ENCODE data around the gene IKZF3.

Gene IKZF3

DNA sequence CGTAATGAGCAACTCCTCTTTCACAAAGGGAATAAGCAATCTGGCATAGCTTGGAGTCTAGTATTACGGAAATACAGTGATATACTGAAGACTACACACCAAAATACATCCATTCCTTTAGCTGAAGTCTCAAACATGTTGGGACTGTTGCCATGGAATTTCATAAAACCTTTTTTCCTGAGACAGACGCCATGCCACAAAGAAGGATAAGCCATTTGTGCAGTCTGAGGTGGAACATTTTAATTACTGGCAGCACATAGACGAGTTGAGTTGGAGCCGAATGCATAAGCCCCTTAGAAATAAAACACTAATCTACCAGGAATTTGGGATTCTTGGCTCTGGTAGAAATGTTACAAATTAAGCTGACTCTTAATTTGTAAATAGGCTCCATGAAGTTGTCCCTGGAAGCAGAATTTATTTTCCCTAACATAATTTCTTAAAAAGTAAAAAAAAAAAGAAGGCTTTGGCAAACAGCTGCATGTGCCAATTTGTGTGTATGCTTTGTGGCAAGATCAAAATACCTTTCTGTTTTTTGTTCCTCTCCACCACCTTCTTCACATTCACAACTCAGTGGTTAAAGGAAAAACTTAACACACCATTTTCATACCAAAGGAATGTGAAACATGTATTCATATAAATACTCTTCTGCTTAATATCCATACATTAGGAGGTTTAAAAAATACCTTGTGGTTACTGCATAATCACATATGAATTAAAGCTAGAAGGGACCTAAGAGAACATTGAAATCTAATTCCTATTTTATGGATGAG is 100.9 kb downstream of the IKZF3 start:
- H3F3A ChIP-seq (ENCODE audit: insufficient read depth) = peaks cover 51% of the 10 kb centered on the region
- no peaks in the 10 kb centered on the region for H3K9me2 ChIP-seq (replicated peaks; ENCODE audit: insufficient read depth, low read length)
- H3K79me2 ChIP-seq (ENCODE audit: insufficient read depth, low read length) = peaks cover 46% of the 10 kb centered on the region
- no peak overlapping the region for H3K9ac ChIP-seq (ENCODE audit: low read length)
- no peak overlapping the region for H3K4me3 ChIP-seq (ENCODE audit: insufficient read depth, low read length, poor library complexity, severe bottlenecking)
- TF ChIP-seq CTCF (IDR thresholded peaks at IDR 0.05; ENCODE audit: insufficient read depth, low read length, poor library complexity, severe bottlenecking) = no peak
- TF ChIP-seq EZH2phosphoT487 (conservative IDR thresholded peaks at IDR 0.05; ENCODE audit: low read length) = no peak
- H4K20me1 ChIP-seq (ENCODE audit: low read depth, low read length) = no peaks in the 10 kb centered on the region
- H3K27me3 ChIP-seq (ENCODE audit: low read length) = no peaks in the 10 kb centered on the region
- H3K9me3 ChIP-seq (ENCODE audit: insufficient read depth, low read length) = no peaks in the 10 kb centered on the region
- H3K36me3 ChIP-seq (ENCODE audit: low read length) = peaks cover 24% of the 10 kb centered on the region
- H2AFZ ChIP-seq (ENCODE audit: low read depth, low read length, severe bottlenecking) = no peak overlapping the region
- H3K4me2 ChIP-seq (ENCODE audit: low read depth, low read length, poor library complexity, severe bottlenecking) = no peak overlapping the region
- H3K27ac ChIP-seq (ENCODE audit: low read depth, low read length) = 0 out of 2 replicates have a peak overlapping the region, but pooled peaks have one; percentile 14

DNA sequence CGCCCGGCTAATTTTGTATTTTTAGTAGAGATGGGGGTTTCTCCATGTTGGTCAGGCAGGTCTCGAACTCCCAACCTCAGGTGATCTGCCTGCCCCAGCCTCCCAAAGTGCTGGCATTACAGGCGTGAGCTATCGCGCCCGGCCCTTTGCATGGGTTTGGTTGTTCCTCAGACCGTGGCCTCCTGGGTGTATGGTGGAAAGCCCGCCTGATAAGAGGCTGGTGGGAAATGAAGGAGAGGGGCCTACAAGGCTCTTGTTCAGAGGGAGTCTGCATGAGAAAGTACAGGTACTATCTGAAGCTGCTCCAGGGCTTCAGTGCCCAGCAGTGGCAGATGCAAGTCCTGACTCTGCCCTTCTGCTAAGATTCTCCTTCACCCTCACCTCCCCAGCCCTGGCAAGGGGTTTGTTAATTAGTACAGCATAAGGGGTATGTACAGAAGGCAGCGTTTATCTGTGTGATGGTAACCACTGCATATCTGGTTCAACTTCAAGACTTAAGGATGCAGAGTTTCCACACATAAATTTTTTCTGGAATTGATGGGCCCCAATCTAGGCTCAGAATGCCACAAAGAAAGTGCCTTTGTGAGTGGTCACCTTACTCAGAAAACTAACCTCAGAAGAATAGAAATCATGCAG is 102.1 kb downstream of the IKZF3 start:
- no peaks in the 10 kb centered on the region for H3K27me3 ChIP-seq (ENCODE audit: low read length)
- no peaks in the 10 kb centered on the region for H4K20me1 ChIP-seq (ENCODE audit: low read depth, low read length)
- H3K9ac ChIP-seq (ENCODE audit: low read length) = no peak overlapping the region
- H3F3A ChIP-seq (ENCODE audit: insufficient read depth) = peaks cover 63% of the 10 kb centered on the region
- H3K9me2 ChIP-seq (replicated peaks; ENCODE audit: insufficient read depth, low read length) = no peaks in the 10 kb centered on the region
- H3K9me3 ChIP-seq (ENCODE audit: insufficient read depth, low read length) = no peaks in the 10 kb centered on the region
- H3K36me3 ChIP-seq (ENCODE audit: low read length) = peaks cover 23% of the 10 kb centered on the region
- H3K27ac ChIP-seq (ENCODE audit: low read depth, low read length) = peak overlapping the region; percentile 57
- H2AFZ ChIP-seq (ENCODE audit: low read depth, low read length, severe bottlenecking) = no peak overlapping the region
- no peak overlapping the region for H3K4me2 ChIP-seq (ENCODE audit: low read depth, low read length, poor library complexity, severe bottlenecking)
- H3K4me3 ChIP-seq (ENCODE audit: insufficient read depth, low read length, poor library complexity, severe bottlenecking) = no peak overlapping the region
- peaks cover 34% of the 10 kb centered on the region for H3K79me2 ChIP-seq (ENCODE audit: insufficient read depth, low read length)
- TF ChIP-seq CTCF (IDR thresholded peaks at IDR 0.05; ENCODE audit: insufficient read depth, low read length, poor library complexity, severe bottlenecking) = no peak
- no peak for TF ChIP-seq EZH2phosphoT487 (conservative IDR thresholded peaks at IDR 0.05; ENCODE audit: low read length)

DNA sequence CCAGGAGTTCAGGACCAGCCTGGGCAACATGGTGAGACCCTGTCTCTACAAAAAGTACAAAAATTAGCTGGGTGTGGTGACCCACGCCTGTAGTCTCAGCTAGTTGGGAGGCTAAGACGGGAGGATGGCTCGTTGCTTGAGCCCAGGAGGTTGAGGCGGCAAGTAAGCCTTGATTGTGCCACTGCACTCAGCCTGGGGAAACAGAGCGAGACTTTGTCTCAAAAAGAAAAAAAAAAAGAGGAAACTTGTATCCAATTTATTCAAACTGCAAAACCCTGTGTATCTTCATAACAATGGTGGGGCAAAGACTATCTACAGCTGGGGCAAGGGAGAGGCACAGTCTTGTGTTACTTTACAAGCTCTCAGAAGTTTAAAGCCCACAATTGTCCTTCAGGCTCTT is 104.9 kb downstream of the IKZF3 start:
- Histone ChIP-seq H3K27me3 (ENCODE audit: low read length) (no peaks in the 10 kb centered on the region), H3F3A (ENCODE audit: insufficient read depth) (peaks cover 71% of the 10 kb centered on the region), H3K4me3 (ENCODE audit: insufficient read depth, low read length, poor library complexity, severe bottlenecking) (peak overlapping the region; percentile 19), H3K36me3 (ENCODE audit: low read length) (no peaks in the 10 kb centered on the region), H3K9me2 (replicated peaks; ENCODE audit: insufficient read depth, low read length) (no peaks in the 10 kb centered on the region), H3K27ac (ENCODE audit: low read depth, low read length) (peak overlapping the region; percentile 100), H3K79me2 (ENCODE audit: insufficient read depth, low read length) (peaks cover 6% of the 10 kb centered on the region), H4K20me1 (ENCODE audit: low read depth, low read length) (no peaks in the 10 kb centered on the region), H3K9ac (ENCODE audit: low read length) (peak overlapping the region; percentile 92), H3K4me2 (ENCODE audit: low read depth, low read length, poor library complexity, severe bottlenecking) (peak overlapping the region; percentile 96), H3K9me3 (ENCODE audit: insufficient read depth, low read length) (no peaks in the 10 kb centered on the region), H2AFZ (ENCODE audit: low read depth, low read length, severe bottlenecking) (no peak overlapping the region)
- TF ChIP-seq EZH2phosphoT487 (conservative IDR thresholded peaks at IDR 0.05; ENCODE audit: low read length) (no peak), CTCF (IDR thresholded peaks at IDR 0.05; ENCODE audit: insufficient read depth, low read length, poor library complexity, severe bottlenecking) (no peak)

Measured in SU-DHL-6 (cell line).